Adipocyte (in vitro differentiated cells): ENCODE results near the gene APMAP.

ENCODE experiments used
- DNase-seq: peaks from one replicate; pipeline ENCODE4 v3.0.0-alpha.2; 2015; ENCODE audit warnings: low read depth
- H3K27me3 ChIP-seq: replicated peaks from 2 replicates; pipeline ENCODE4 v1.7.0; 2013; ENCODE audit warnings: mild to moderate bottlenecking, low read length, moderate library complexity; ENCODE audit not compliant: control insufficient read depth, insufficient read depth
- H3K36me3 ChIP-seq: 2 replicates; pipeline ENCODE4 v1.7.0; 2013; ENCODE audit warnings: low read length, mild to moderate bottlenecking, moderate library complexity; ENCODE audit not compliant: control insufficient read depth, insufficient read depth, severe bottlenecking
- H3K4me1 ChIP-seq: 2 replicates; pipeline ENCODE4 v1.7.0; 2013; ENCODE audit warnings: mild to moderate bottlenecking, low read length, moderate library complexity; ENCODE audit not compliant: control insufficient read depth, insufficient read depth
- H3K4me3 ChIP-seq: 2 replicates; pipeline ENCODE4 v1.7.0; 2013; ENCODE audit warnings: mild to moderate bottlenecking, low read length, moderate library complexity
- H3K9ac ChIP-seq: 2 replicates; pipeline ENCODE4 v1.7.0; 2013; ENCODE audit warnings: mild to moderate bottlenecking, low read length, moderate library complexity
- H3K9me3 ChIP-seq: 2 replicates; pipeline ENCODE4 v1.7.0; 2013; ENCODE audit warnings: mild to moderate bottlenecking, low read length, moderate library complexity; ENCODE audit not compliant: control insufficient read depth

Gene APMAP

DNA sequence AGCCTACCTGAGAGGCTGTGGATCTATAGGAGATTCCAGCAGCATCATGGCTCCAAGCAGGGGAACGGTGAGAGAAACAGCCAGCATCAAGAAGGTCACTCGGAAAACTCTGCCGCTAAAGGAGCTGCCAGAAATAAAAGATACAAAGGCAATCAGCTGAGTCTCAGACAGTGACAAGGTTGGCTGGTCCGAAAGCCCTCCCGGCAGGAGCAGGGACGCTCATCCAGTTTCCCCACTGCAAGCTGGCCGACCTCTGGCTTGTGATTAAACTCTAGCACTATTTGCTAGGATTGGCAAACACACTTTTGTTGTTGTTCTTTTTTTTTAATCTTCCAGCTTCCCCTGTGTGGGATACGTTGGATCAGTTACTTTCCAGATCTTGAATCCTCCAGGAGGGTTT lies 8.7 kb downstream of the APMAP start:
- Histone ChIP-seq H3K27me3 (no peaks in the 10 kb centered on the region), H3K36me3 (peaks cover 39% of the 10 kb centered on the region), H3K4me3 (peak overlapping the region; percentile 40), H3K9ac (peak overlapping the region; percentile 84), H3K4me1 (peaks cover 77% of the 10 kb centered on the region), H3K9me3 (no peaks in the 10 kb centered on the region)
- no peak for DNase-seq

DNA sequence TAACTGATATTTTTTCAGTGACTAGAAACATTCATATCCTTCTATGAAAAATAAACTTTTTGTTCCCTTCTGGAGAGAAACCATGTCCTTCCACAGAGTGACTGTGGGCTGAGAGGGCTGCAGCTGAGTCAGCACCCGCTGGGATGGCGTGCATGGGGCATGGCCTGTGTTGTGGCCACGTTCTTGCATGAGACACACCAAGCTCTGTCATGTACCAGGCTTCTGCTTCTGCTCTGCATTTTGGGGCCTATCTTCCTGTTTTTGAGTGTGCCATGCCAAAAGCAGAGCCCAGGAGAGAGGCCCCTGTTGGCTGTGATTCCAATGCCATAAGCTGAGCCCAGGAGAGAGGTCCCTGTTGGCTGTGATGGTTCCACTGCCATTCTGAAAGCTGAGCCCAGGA lies 10.8 kb downstream of the APMAP start:
- Histone ChIP-seq H3K9me3 (no peaks in the 10 kb centered on the region), H3K4me1 (peaks cover 64% of the 10 kb centered on the region), H3K27me3 (no peaks in the 10 kb centered on the region), H3K9ac (peak overlapping the region; percentile 50), H3K36me3 (peaks cover 57% of the 10 kb centered on the region), H3K4me3 (peak overlapping the region; percentile 46)
- DNase-seq, result no peak

DNA sequence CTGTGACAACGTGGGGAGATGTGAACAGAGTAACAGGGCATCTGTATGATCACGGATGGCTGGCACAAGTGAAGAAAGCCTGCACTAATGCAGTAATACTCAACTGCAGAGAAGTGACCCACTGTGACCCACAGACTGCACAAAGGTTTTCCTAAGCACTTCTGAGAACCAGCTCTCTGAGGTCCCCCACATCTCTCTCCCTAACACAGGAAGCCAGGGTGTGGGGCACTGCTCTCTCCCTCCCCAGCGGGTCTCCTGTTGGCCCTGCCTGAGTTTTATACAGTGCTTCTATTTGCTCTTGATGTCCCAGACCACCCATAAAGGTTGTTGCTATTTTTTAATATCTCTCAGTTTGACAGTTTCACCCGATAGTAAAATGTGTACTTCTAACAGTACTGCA lies 11.3 kb downstream of the APMAP start:
- Histone ChIP-seq H3K9me3 (no peaks in the 10 kb centered on the region), H3K36me3 (peaks cover 62% of the 10 kb centered on the region), H3K4me1 (peaks cover 59% of the 10 kb centered on the region), H3K4me3 (no peak overlapping the region), H3K27me3 (no peaks in the 10 kb centered on the region), H3K9ac (peak overlapping the region; percentile 50)
- no peak for DNase-seq

DNA sequence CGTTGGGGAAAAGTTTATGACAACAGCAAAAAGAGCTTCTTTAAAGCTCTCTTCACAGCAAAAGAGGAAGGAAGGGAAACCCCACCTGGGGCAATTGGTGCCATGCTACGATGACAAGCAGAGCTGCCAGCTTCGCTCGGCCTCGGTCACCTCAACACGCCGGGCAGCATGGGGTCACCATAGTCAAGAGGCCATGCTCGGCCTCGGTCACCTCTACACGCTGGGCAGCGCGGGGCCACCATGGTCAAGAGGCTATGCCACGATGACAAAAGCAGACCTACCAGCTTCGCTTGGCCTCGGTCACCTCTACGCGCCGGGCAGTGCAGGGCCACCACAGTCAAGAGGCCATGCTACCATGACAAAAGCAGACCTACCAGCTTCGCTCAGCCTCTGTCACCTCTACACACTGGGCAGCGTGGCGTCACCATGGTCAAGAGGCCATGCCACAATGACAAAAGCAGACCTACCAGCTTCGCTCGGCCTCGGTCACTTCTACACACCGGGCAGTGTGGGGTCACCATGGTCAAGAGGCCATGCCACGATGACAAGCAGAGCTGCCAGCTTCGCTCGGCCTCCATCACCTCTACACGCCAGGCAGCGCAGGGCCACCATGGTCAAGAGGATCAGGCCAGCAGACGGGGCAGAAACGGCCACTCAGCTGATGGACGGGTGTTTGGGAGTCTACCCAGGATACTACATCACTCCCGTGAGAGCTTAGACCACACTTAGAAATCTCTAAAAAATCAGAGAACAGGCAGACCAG lies 12.1 kb downstream of the APMAP start:
- no peaks in the 10 kb centered on the region for H3K9me3 ChIP-seq
- no peak for DNase-seq
- H3K4me1 ChIP-seq, result peaks cover 51% of the 10 kb centered on the region
- H3K27me3 ChIP-seq, result no peaks in the 10 kb centered on the region
- H3K9ac ChIP-seq, result no peak overlapping the region
- H3K4me3 ChIP-seq, result no peak overlapping the region
- peaks cover 70% of the 10 kb centered on the region for H3K36me3 ChIP-seq

DNA sequence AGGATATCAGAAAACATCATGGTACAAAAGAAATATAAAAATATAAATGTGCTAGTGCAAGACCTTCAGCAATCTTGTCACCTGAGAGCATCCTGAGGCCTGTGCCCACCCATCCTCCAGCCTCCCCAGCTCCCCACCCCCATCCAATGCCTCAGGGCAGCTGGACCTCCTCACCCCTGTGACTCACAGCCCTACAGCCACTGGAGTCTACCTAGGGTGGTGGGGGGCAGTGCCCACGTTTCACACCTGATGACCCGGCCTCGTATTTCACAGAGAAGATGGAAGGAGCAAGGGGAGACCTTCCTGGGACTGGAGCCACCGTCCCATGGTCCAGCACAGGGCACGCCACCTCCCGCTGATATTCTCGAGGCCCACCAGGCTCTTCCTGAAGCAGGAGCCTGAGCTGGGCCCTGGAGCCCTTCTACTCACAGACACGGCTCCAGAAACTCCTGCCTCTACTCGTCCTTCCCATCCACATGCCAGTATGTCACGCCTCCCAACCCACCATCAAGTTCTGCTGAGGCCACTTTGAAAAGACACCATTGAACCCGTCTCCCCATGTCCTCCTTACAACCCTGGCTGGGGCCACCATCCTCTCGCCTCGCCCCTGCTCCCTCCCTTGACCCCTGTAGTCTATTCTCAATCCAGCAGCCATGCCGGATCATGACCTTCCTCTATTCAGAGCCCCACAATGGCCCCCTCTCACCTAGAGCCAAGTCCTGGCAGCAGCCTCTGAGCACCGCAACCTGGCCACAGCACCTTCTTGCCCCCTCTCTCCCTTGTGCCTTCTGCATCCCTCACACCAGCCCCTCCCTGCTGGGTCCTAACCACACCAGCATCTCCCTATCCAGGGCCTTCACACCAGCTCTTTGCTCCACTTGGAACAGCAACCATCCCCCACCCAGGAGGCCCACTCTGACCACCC lies 13.3 kb downstream of the APMAP start:
- H3K36me3 ChIP-seq, result peaks cover 80% of the 10 kb centered on the region
- H3K27me3 ChIP-seq, result no peaks in the 10 kb centered on the region
- DNase-seq, result no peak
- H3K4me1 ChIP-seq, result peaks cover 42% of the 10 kb centered on the region
- no peak overlapping the region for H3K9ac ChIP-seq
- H3K4me3 ChIP-seq, result no peak overlapping the region
- no peaks in the 10 kb centered on the region for H3K9me3 ChIP-seq

DNA sequence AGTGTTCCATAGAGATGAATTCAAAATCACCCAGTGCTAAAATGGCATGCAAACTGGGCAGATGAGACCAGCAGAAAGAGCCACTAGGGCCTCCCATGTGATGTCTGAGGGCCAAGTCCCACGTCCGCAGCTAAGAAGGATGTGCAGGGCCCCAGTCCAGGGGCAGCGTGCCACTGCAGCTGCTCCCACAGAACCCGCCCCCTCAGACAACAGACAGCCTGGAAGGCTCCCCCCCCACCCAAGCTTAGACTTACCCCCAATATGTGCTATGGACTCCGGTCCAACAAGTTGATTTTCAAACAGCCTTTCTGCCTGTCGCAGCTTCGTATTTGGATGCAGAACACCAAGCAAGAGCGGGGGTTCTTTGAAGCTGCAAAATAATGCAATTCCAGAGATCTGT lies 14.0 kb downstream of the APMAP start:
- Histone ChIP-seq H3K9me3 (no peaks in the 10 kb centered on the region), H3K27me3 (no peaks in the 10 kb centered on the region), H3K9ac (peak overlapping the region; percentile 23), H3K4me3 (no peak overlapping the region), H3K36me3 (peaks cover 84% of the 10 kb centered on the region), H3K4me1 (peaks cover 40% of the 10 kb centered on the region)
- DNase-seq, result no peak

DNA sequence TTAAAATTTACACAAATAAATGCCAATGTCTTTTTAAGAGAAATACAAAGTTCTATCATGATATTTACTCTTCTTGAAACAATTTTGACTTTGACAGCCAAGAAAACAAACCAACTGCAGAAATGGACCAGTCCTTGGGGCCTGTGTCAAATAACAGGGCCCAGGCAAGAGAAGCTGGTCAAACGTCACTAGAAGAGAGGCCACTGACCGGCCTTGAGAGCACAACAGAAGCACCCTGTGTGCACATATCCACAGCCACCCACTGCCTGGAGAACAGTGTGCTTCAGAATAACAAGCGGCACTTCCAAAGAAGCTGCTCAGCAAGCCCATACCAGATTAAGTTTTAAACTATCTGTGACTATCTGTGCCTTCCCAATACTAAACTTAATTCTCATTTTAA lies 14.8 kb downstream of the APMAP start:
- no peak overlapping the region for H3K9ac ChIP-seq
- no peaks in the 10 kb centered on the region for H3K9me3 ChIP-seq
- DNase-seq, result no peak
- H3K27me3 ChIP-seq, result no peaks in the 10 kb centered on the region
- H3K36me3 ChIP-seq, result peaks cover 85% of the 10 kb centered on the region
- H3K4me1 ChIP-seq, result peaks cover 33% of the 10 kb centered on the region
- H3K4me3 ChIP-seq, result no peak overlapping the region

DNA sequence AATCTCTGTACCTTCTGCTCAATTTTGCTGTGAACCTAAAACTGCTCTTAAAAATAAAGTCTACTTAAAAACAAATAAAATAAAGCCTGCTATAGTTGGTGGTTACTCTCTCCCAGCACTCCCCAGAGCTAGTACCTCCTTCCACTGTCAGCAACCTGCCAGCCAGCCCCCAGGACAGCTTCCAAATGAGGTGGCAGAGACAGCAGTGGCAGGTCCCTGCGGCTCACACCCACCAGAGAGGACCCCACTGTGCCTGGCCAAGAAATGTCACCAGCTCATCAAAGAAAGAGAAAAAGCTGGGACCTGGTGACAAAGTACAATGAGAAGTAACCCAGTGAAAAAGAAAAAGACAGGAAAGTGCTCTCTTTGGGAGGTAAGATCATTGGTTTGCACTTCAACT lies 15.2 kb downstream of the APMAP start:
- H3K27me3 ChIP-seq, result no peaks in the 10 kb centered on the region
- no peak overlapping the region for H3K9ac ChIP-seq
- H3K4me1 ChIP-seq, result peaks cover 30% of the 10 kb centered on the region
- H3K9me3 ChIP-seq, result no peaks in the 10 kb centered on the region
- peaks cover 89% of the 10 kb centered on the region for H3K36me3 ChIP-seq
- no peak overlapping the region for H3K4me3 ChIP-seq
- DNase-seq, result no peak

DNA sequence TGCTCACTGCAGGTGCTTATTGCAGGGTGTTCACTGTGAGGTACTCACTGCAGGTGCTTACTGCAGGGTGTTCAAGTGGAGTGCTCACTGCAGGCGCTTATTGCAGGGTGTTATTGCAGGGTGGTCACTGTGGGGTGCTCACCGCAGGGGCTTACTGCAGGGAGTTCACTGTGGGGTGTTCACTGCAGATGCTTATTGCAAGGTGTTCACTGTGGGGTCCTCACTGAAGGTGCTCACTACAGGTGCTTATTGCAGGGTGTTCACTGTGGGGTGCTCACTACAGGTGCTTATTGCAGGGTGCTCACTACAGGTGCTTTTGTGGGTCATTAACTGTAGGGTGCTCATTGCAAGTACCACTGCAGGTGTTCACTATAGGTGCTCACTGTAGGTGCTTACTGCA lies 20.2 kb downstream of the APMAP start:
- DNase-seq, result no peak
- H3K4me1 ChIP-seq, result peaks cover 9% of the 10 kb centered on the region
- peaks cover 96% of the 10 kb centered on the region for H3K36me3 ChIP-seq
- H3K4me3 ChIP-seq, result no peak overlapping the region
- H3K27me3 ChIP-seq, result no peaks in the 10 kb centered on the region
- H3K9ac ChIP-seq, result no peak overlapping the region
- no peaks in the 10 kb centered on the region for H3K9me3 ChIP-seq

DNA sequence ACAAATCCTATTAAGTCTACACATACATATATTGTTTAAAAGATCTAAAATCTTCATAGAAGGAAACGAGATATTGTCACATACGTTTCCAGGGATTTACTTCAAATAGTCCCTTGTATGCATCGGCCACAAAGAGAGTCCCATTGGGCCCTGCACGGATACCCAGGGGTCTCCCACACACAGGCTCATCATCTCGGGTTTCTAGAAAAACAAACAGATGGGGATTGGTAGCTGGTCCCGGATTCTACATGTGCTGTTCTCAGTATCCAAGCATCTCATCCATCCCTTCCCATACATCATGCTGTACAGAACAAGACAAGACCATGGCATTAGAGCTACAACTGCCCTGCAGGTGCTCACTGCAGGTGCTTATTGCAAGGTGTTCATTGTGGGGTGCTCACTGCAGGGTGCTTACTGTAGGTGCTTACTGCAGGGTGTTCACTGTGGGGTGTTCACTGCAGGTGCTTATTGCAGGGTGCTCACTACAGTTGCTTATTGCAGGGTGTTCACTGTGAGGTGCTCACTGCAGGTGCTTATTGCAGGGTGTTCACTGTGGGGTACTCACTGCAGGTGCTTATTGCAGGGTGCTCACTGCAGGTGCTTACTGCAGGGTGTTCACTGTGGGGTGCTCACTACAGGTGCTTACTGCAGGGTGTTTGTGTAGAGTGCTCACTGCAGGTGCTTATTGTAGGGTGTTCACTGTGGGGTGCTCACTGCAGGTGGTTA lies 21.0 kb downstream of the APMAP start:
- no peak for DNase-seq
- Histone ChIP-seq H3K9me3 (no peaks in the 10 kb centered on the region), H3K4me1 (peaks cover 9% of the 10 kb centered on the region), H3K27me3 (no peaks in the 10 kb centered on the region), H3K9ac (no peak overlapping the region), H3K36me3 (peaks cover 95% of the 10 kb centered on the region), H3K4me3 (no peak overlapping the region)

DNA sequence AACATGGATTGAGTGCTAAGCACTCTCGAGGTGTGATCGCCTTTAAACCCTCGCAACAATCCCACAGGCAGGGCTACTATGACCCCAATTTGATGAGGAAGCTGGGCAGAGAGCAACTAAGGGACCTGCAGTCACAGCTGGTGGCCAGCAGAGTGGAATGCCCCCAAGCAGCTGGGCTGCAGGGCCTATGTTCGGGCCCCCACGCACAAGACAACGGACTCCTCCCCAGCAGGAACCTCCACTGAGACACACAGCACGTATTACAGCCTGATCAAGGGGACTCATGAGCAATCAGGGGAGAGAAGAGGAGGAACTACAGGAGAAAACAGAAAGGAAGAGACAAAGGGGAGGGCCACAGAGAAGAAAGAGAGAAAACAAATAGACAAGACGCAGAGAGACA lies 21.8 kb downstream of the APMAP start:
- H3K9me3 ChIP-seq, result no peaks in the 10 kb centered on the region
- no peak overlapping the region for H3K9ac ChIP-seq
- no peaks in the 10 kb centered on the region for H3K27me3 ChIP-seq
- H3K4me3 ChIP-seq, result no peak overlapping the region
- peaks cover 9% of the 10 kb centered on the region for H3K4me1 ChIP-seq
- no peak for DNase-seq
- H3K36me3 ChIP-seq, result peaks cover 95% of the 10 kb centered on the region
